ENCODE data around the gene BCL11B. TPM values are rescaled to one million over a fixed set of nuclear protein-coding genes. Genes with fewer than 3 reads are reported as not detected.

Gene BCL11B
- total RNA-seq, 1 donor from 2014 or later, result 0.85 TPM

GRCh38 chr14:99150236-99150635 is 121.8 kb downstream of the BCL11B start:
- DNase-seq (ENCODE audit: low spot score in 2 of 2), result peak in 1 of 2 donors; percentile 8
- Histone ChIP-seq H3K4me3 (no peak overlapping the region), H3K27ac (no peak overlapping the region), H3K36me3 (no peaks in the 10 kb centered on the region), H3K27me3 (no peaks in the 10 kb centered on the region), H3K9me3 (peaks cover 0 to 5% of the 10 kb centered on the region in 2 donors), H3K4me1 (peaks cover 0 to 6% of the 10 kb centered on the region in 2 donors)
- intact Hi-C loops (cut with DNase I), result loop anchor here (10.0 kb wide), 1 partner anchor 115 kb away; no protein-coding TSS in a partner anchor
- TF ChIP-seq CTCF (IDR thresholded peaks at IDR 0.05), result no peak

GRCh38 chr14:99148861-99149610 is 123.0 kb downstream of the BCL11B start:
- Histone ChIP-seq H3K9me3 (no peaks in the 10 kb centered on the region), H3K4me1 (no peaks in the 10 kb centered on the region), H3K27ac (no peak overlapping the region), H3K4me3 (no peak overlapping the region), H3K36me3 (no peaks in the 10 kb centered on the region), H3K27me3 (no peaks in the 10 kb centered on the region)
- DNase-seq (ENCODE audit: low spot score in 2 of 2), result peak in 1 of 2 donors; percentile 35
- intact Hi-C loops (cut with DNase I), result no loop called here
- no peak for TF ChIP-seq CTCF (IDR thresholded peaks at IDR 0.05)

GRCh38 chr14:99148131-99148530 is 123.9 kb downstream of the BCL11B start:
- no peak overlapping the region for H3K4me3 ChIP-seq
- H3K27me3 ChIP-seq, result no peaks in the 10 kb centered on the region
- no peaks in the 10 kb centered on the region for H3K9me3 ChIP-seq
- DNase-seq (ENCODE audit: low spot score in 2 of 2), result no peak
- H3K4me1 ChIP-seq, result no peaks in the 10 kb centered on the region
- intact Hi-C loops (cut with DNase I), result no loop called here
- H3K36me3 ChIP-seq, result no peaks in the 10 kb centered on the region
- no peak overlapping the region for H3K27ac ChIP-seq
- TF ChIP-seq CTCF (IDR thresholded peaks at IDR 0.05), result no peak

GRCh38 chr14:99147366-99147740 is 124.6 kb downstream of the BCL11B start:
- peak in 1 of 2 donors; percentile 24 for DNase-seq (ENCODE audit: low spot score in 2 of 2)
- Histone ChIP-seq H3K4me1 (no peaks in the 10 kb centered on the region), H3K27ac (no peak overlapping the region), H3K9me3 (no peaks in the 10 kb centered on the region), H3K27me3 (no peaks in the 10 kb centered on the region), H3K4me3 (no peak overlapping the region), H3K36me3 (no peaks in the 10 kb centered on the region)
- no peak for TF ChIP-seq CTCF (IDR thresholded peaks at IDR 0.05)
- intact Hi-C loops (cut with DNase I), result no loop called here

GRCh38 chr14:99146616-99147365 is 125.2 kb downstream of the BCL11B start:
- intact Hi-C loops (cut with DNase I), result no loop called here
- H3K4me3 ChIP-seq, result no peak overlapping the region
- no peaks in the 10 kb centered on the region for H3K36me3 ChIP-seq
- DNase-seq (ENCODE audit: low spot score in 2 of 2), result peak in 1 of 2 donors; percentile 50
- TF ChIP-seq CTCF (IDR thresholded peaks at IDR 0.05), result no peak
- H3K4me1 ChIP-seq, result no peaks in the 10 kb centered on the region
- no peaks in the 10 kb centered on the region for H3K27me3 ChIP-seq
- H3K9me3 ChIP-seq, result no peaks in the 10 kb centered on the region
- no peak overlapping the region for H3K27ac ChIP-seq
